ENCODE measurements around the gene UBB. TPM values are rescaled to one million over a fixed set of nuclear protein-coding genes. Genes with fewer than 3 reads are reported as not detected.
A peak's percentile ranks its signal among the peaks of the same experiment; 100 is the strongest.

UBB gene
- total RNA-seq, 1 experiment from 2014 or later = 1,609 TPM

DNA sequence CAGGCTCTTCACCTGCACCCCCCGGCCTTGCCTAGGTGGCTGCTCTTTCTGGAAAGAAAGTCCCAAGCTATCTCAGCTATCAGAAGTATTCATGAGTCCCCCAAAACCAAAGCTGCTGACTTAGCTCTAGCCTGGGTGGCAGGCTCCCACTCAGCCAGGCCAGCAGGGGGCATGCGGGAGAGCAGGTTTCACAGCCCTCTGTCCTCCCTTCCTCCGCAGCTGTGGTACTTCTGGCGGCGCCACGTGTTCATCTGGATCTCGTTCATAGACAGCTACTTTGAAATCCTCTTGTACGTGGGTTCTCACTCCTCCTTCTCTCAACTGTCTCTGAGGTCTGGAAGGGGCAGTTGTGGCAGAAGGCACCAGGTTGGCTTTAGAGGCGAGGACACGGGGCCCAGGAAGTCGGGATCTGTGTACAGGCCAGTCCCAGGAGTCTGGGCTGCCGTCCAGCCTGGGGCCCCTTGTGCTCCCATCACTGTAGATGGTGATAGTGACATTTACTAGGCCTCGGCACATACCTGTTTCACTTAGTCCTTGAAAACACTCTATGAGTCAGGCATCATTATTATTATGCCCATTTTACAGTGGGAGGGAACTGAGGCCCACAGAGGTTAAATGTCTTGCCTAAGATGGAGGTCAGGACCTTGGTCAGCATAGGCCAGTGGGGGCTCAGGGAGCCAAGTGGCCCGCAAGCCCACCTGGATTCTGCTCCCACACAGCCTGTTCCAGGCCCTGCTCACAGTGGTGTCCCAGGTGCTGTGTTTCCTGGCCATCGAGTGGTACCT is 47.4 kb downstream of the UBB start:
- peak; percentile 85 for DNase-seq
- Histone ChIP-seq H3K9ac (ENCODE audit: extremely low read depth, insufficient read length, low read length) (no peak overlapping the region), H2AK5ac (ENCODE audit: insufficient read length, low read length) (no peak overlapping the region), H2BK15ac (ENCODE audit: low read depth, low read length) (no peak overlapping the region), H4K8ac (replicated peaks; ENCODE audit: insufficient read length, low read depth, low read length) (no peak overlapping the region), H3K4me2 (ENCODE audit: insufficient read depth, insufficient read length, low read length) (no peak overlapping the region), H3K27ac (ENCODE audit: insufficient read length, low read depth, low read length) (no peak overlapping the region), H2BK20ac (ENCODE audit: low read depth, low read length, poor library complexity, severe bottlenecking) (no peak overlapping the region), H3T11ph (ENCODE audit: low read length) (no peak overlapping the region), H4K20me1 (ENCODE audit: control insufficient read depth, insufficient read depth, insufficient read length) (no peaks in the 10 kb centered on the region), H4K91ac (ENCODE audit: insufficient read length, low read depth, low read length) (no peak overlapping the region), H2BK120ac (ENCODE audit: low read depth, low read length, poor library complexity, severe bottlenecking) (no peak overlapping the region), H3K4ac (ENCODE audit: low read depth, low read length) (no peak overlapping the region), H3K27me3 (ENCODE audit: insufficient read depth, low read length) (no peaks in the 10 kb centered on the region), H3K23ac (ENCODE audit: insufficient read length, low read depth, low read length) (no peak overlapping the region), H3K18ac (ENCODE audit: insufficient read length, low read depth, low read length) (no peak overlapping the region), H3K56ac (ENCODE audit: insufficient read length, low read depth, low read length) (no peak overlapping the region), H2BK12ac (ENCODE audit: insufficient read length, low read depth, low read length) (no peak overlapping the region), H3K14ac (ENCODE audit: insufficient read depth, low read length) (no peak overlapping the region), H3K9me3 (ENCODE audit: control insufficient read depth, low read depth, low read length) (no peaks in the 10 kb centered on the region), H2AFZ (ENCODE audit: low read length) (no peak overlapping the region), H2BK5ac (ENCODE audit: insufficient read length, low read length) (no peak overlapping the region), H3K79me2 (ENCODE audit: insufficient read depth, low read length) (no peaks in the 10 kb centered on the region), H3K79me1 (ENCODE audit: insufficient read depth, low read depth, low read length, poor library complexity, severe bottlenecking) (no peaks in the 10 kb centered on the region), H3K23me2 (ENCODE audit: insufficient read length, low read depth, low read length, poor library complexity, severe bottlenecking) (no peaks in the 10 kb centered on the region), H4K5ac (ENCODE audit: insufficient read length, low read depth, low read length) (no peak overlapping the region), H3K4me1 (ENCODE audit: insufficient read depth, low read length) (no peaks in the 10 kb centered on the region; the same call in 1 of the 2 replicates)
- Mint-ChIP-seq H3K36me3 (ENCODE audit: insufficient read depth in 1 of 3, low read depth in 3 of 3) (no peaks in the 10 kb centered on the region; a peak in 1 of 7 replicates), H3K4me3 (no peak overlapping the region), H3K9me3 (no peaks in the 10 kb centered on the region; a peak in 1 of 5 replicates), H3K27me3 (ENCODE audit: low read depth) (peaks cover 2% of the 10 kb centered on the region), H3K4me1 (peaks cover 0 to 4% of the 10 kb centered on the region in 2 experiments; a peak in 3 of 4 replicates), H3K27ac (no peak overlapping the region)
- TF ChIP-seq, protein P1, sequence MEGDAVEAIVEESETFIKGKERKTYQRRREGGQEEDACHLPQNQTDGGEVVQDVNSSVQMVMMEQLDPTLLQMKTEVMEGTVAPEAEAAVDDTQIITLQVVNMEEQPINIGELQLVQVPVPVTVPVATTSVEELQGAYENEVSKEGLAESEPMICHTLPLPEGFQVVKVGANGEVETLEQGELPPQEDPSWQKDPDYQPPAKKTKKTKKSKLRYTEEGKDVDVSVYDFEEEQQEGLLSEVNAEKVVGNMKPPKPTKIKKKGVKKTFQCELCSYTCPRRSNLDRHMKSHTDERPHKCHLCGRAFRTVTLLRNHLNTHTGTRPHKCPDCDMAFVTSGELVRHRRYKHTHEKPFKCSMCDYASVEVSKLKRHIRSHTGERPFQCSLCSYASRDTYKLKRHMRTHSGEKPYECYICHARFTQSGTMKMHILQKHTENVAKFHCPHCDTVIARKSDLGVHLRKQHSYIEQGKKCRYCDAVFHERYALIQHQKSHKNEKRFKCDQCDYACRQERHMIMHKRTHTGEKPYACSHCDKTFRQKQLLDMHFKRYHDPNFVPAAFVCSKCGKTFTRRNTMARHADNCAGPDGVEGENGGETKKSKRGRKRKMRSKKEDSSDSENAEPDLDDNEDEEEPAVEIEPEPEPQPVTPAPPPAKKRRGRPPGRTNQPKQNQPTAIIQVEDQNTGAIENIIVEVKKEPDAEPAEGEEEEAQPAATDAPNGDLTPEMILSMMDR (conservative IDR thresholded peaks at IDR 0.05) = peak; percentile 73
- WGBS (ENCODE audit: extremely low coverage, insufficient read length, low lambda C conversion rate) = no CpG with 5 or more reads among the region's 15 CpGs
